Glutamatergic neuron (in vitro differentiated cells): ENCODE results near the gene STRA8. TPM values are rescaled to one million over a fixed set of nuclear protein-coding genes. Genes with fewer than 3 reads are reported as not detected.

Experiments
- DNase-seq: peaks from one replicate; pipeline ENCODE4 v3.0.0; 2022
- H3K27ac Mint-ChIP-seq: one replicate; pipeline ENCODE4 v1.8.0; 2020; ENCODE audit warnings: mild to moderate bottlenecking, mixed read lengths, inconsistent platforms; ENCODE audit not compliant: unreplicated experiment
- H3K27me3 Mint-ChIP-seq: one replicate; pipeline ENCODE4 v1.8.0; 2020; ENCODE audit warnings: mild to moderate bottlenecking, moderate library complexity, mixed read lengths, inconsistent platforms; ENCODE audit not compliant: unreplicated experiment
- H3K36me3 Mint-ChIP-seq: one replicate; pipeline ENCODE4 v1.8.0; 2020; ENCODE audit warnings: mild to moderate bottlenecking, mixed read lengths, inconsistent platforms; ENCODE audit not compliant: unreplicated experiment
- H3K4me1 Mint-ChIP-seq: one replicate; pipeline ENCODE4 v1.8.0; 2020; ENCODE audit warnings: mild to moderate bottlenecking, low read depth, mixed read lengths, inconsistent platforms; ENCODE audit not compliant: unreplicated experiment
- H3K4me3 Mint-ChIP-seq: one replicate; pipeline ENCODE4 v1.8.0; 2020; ENCODE audit warnings: mild to moderate bottlenecking, mixed read lengths, inconsistent platforms; ENCODE audit not compliant: unreplicated experiment
- H3K9me3 Mint-ChIP-seq: one replicate; pipeline ENCODE4 v1.8.0; 2020; ENCODE audit warnings: mild to moderate bottlenecking, moderate library complexity, mixed read lengths, inconsistent platforms; ENCODE audit not compliant: unreplicated experiment
- CTCF ChIP-seq: fragments of 200-600 bp; sonication (generic); IDR thresholded peaks from one replicate; pipeline ENCODE4 v1.5.0; 2021; ENCODE audit not compliant: partially characterized antibody, unreplicated experiment
- total RNA-seq: library from RNA; stranded (reverse); fragmentation: NEBNext Ultra II Directional; extraction: Animal tissue kit (Norgen Biotek cat#: 25700); gene quantifications from one replicate; pipeline ENCODE4 v1.2.1, GENCODE V29; 2021; ENCODE audit not compliant: unreplicated experiment

STRA8 gene
- total RNA-seq, 1 donor from 2014 or later, result not detected

GRCh38 chr7:135235841-135236240, 2.2 kb downstream of the STRA8 start:
- no peak for TF ChIP-seq CTCF
- Mint-ChIP-seq H3K27me3 (peaks cover 5% of the 10 kb centered on the region), H3K36me3 (no peaks in the 10 kb centered on the region)

DNA sequence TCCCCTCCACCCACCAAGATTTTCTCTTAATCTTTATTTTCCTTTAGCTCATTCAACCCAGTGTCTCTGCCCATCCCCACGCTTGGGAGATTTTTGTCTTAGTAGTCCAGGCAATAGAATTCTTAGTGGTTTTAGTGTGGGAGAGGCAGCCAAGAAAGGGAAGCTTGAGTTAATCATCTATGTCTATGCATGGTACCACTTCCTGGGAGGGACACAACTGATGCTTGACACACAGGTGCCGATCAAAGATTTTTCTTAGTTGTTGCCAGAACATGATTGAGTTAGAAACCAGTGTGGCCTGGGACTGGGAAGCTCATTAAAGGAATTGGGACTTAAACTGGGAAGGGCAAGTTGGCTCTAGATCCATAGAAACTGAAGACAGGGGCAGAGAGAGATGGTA, 3.1 kb downstream of the STRA8 start:
- H3K27me3 Mint-ChIP-seq, result peaks cover 2% of the 10 kb centered on the region
- H3K4me1 Mint-ChIP-seq, result no peaks in the 10 kb centered on the region
- no peaks in the 10 kb centered on the region for H3K36me3 Mint-ChIP-seq
- H3K27ac Mint-ChIP-seq, result no peak overlapping the region
- H3K4me3 Mint-ChIP-seq, result no peak overlapping the region
- H3K9me3 Mint-ChIP-seq, result peaks cover 1% of the 10 kb centered on the region
- no peak for DNase-seq
- TF ChIP-seq CTCF, result no peak

More at GRCh38 chr7:135235841-135236240, 2.2 kb downstream of the STRA8 start:
- Mint-ChIP-seq H3K4me3 (no peak overlapping the region), H3K4me1 (no peaks in the 10 kb centered on the region), H3K9me3 (no peaks in the 10 kb centered on the region), H3K27ac (no peak overlapping the region)
- DNase-seq, result no peak

- no peak overlapping the region for H3K27ac Mint-ChIP-seq
- H3K36me3 Mint-ChIP-seq, result no peaks in the 10 kb centered on the region
- H3K4me1 Mint-ChIP-seq, result no peaks in the 10 kb centered on the region
- peaks cover 1% of the 10 kb centered on the region for H3K9me3 Mint-ChIP-seq
- peak; percentile 70 for TF ChIP-seq CTCF
- H3K27me3 Mint-ChIP-seq, result peaks cover 2% of the 10 kb centered on the region
- H3K4me3 Mint-ChIP-seq, result no peak overlapping the region
- no peak for DNase-seq
These were observed 4.6 kb downstream of the STRA8 start for GRCh38 chr7:135238112-135238744.

- TF ChIP-seq CTCF, result no peak
- DNase-seq, result no peak
- Mint-ChIP-seq H3K4me1 (no peaks in the 10 kb centered on the region), H3K27ac (peak overlapping the region; percentile 43), H3K27me3 (peaks cover 2% of the 10 kb centered on the region), H3K36me3 (no peaks in the 10 kb centered on the region), H3K4me3 (no peak overlapping the region), H3K9me3 (peaks cover 1% of the 10 kb centered on the region)
These were observed 5.6 kb downstream of the STRA8 start for GRCh38 chr7:135239263-135239662.

GRCh38 chr7:135240441-135240840, 6.8 kb downstream of the STRA8 start:
- no peaks in the 10 kb centered on the region for H3K36me3 Mint-ChIP-seq
- no peak for DNase-seq
- no peak overlapping the region for H3K27ac Mint-ChIP-seq
- H3K9me3 Mint-ChIP-seq, result peaks cover 1% of the 10 kb centered on the region
- no peaks in the 10 kb centered on the region for H3K4me1 Mint-ChIP-seq
- no peak for TF ChIP-seq CTCF
- no peak overlapping the region for H3K4me3 Mint-ChIP-seq
- peaks cover 2% of the 10 kb centered on the region for H3K27me3 Mint-ChIP-seq
